Muscle layer of colon (tissue), 2 donors: ENCODE data around the gene DOCK1.

ENCODE experiments used
- H3K27ac ChIP-seq: one replicate; pipeline ENCODE4 v1.7.0; 2013; ENCODE audit warnings: low read depth, mild to moderate bottlenecking, low read length, moderate library complexity
- H3K27me3 ChIP-seq, 2 donors: one replicate each; pipeline ENCODE4 v1.7.0; 2013; ENCODE audit warnings: low read length in 2 of 2, mild to moderate bottlenecking in 2 of 2; ENCODE audit not compliant: insufficient read depth in 2 of 2, control insufficient read depth in 1 of 2
- H3K36me3 ChIP-seq: one replicate; pipeline ENCODE4 v1.7.0; 2013; ENCODE audit warnings: mild to moderate bottlenecking, low read length; ENCODE audit not compliant: insufficient read depth
- H3K4me1 ChIP-seq: one replicate; pipeline ENCODE4 v1.7.0; 2013; ENCODE audit warnings: mild to moderate bottlenecking, low read length; ENCODE audit not compliant: insufficient read depth
- H3K4me3 ChIP-seq, 2 donors: one replicate each; pipeline ENCODE4 v1.7.0; 2013; ENCODE audit warnings: low read length in 2 of 2, low read depth in 1 of 2, mild to moderate bottlenecking in 1 of 2, moderate library complexity in 1 of 2
- H3K9ac ChIP-seq: one replicate; pipeline ENCODE4 v1.7.0; 2013; ENCODE audit warnings: low read length
- H3K9me3 ChIP-seq: one replicate; pipeline ENCODE4 v1.7.0; 2013; ENCODE audit warnings: mild to moderate bottlenecking, low read length
- donor health status: abdominal sarcoma.
- donor health status: Adenocarcinoma of cecum.

The DOCK1 gene

DNA sequence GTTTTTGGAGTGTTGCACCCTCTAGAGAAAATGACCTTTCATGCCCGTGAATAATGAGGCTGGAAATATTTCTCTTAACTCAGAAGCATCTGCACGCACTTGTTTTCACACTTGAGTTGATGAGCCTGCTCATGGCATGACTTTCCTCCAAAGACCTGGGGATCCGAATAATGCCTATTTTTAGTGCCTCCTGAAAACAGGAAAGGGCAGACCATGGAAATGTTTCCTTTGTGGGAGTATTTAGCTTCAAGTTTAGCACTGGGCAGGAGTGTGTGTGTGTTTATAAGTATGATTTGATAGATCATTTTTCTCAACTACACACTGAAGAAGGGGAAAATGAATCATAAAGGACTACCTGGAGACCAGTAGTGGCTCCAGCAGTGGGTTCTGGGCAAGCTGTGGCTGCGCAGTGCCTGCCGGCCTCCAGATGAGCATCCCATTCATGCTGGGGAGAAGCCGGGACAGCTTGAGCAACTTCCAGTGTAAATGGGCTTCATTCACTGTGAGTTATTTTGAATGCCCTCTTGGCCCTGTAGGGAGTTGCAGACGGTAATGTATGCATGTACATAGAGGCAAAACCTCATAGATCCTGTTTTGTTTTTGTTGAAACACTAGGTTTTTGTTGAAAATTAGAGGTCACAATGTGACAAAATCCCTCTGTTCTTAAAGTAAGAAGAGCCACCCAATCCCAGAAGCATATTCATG lies 408.9 kb downstream of the DOCK1 start:
- no peak overlapping the region for H3K4me3 ChIP-seq
- no peaks in the 10 kb centered on the region for H3K4me1 ChIP-seq
- H3K9me3 ChIP-seq, result no peaks in the 10 kb centered on the region
- no peak overlapping the region for H3K27ac ChIP-seq
- no peaks in the 10 kb centered on the region for H3K36me3 ChIP-seq
- H3K27me3 ChIP-seq, result no peaks in the 10 kb centered on the region
- H3K9ac ChIP-seq, result no peak overlapping the region

- Histone ChIP-seq H3K36me3 (no peaks in the 10 kb centered on the region), H3K27me3 (no peaks in the 10 kb centered on the region), H3K9me3 (no peaks in the 10 kb centered on the region), H3K27ac (no peak overlapping the region), H3K4me3 (no peak overlapping the region), H3K9ac (no peak overlapping the region), H3K4me1 (no peaks in the 10 kb centered on the region)
Measured at GRCh38 chr10:127314797-127315196, 409.6 kb downstream of the DOCK1 start.

GRCh38 chr10:127315888-127316287 lies 410.7 kb downstream of the DOCK1 start:
- no peak overlapping the region for H3K27ac ChIP-seq

DNA sequence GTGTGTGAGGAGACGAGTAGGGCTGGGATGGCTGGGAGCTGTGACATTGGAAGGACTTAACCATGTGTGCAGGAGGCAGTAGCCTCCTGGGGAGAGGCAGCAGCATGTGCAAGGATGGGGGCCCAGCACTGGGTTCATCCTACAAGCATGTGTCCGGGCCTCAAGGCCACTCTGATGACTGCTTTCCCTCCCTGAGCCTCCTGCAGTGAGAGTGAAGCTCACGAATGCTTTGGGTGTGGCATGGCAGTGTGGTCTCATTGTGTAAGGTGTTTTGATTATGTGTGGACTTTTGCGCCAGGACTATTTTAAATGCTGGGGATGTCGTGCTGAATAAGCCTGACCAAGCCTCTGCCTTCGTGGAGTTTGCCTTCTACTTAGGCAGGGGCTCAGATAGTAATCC lies 413.2 kb downstream of the DOCK1 start:
- H3K27me3 ChIP-seq, result no peaks in the 10 kb centered on the region

More at GRCh38 chr10:127315888-127316287, 410.7 kb downstream of the DOCK1 start:
- no peaks in the 10 kb centered on the region for H3K4me1 ChIP-seq
- no peaks in the 10 kb centered on the region for H3K9me3 ChIP-seq
- H3K9ac ChIP-seq, result no peak overlapping the region
- no peaks in the 10 kb centered on the region for H3K27me3 ChIP-seq
- H3K36me3 ChIP-seq, result no peaks in the 10 kb centered on the region
- H3K4me3 ChIP-seq, result no peak overlapping the region

GRCh38 chr10:127319271-127319670 lies 414.0 kb downstream of the DOCK1 start:
- Histone ChIP-seq H3K4me3 (no peak overlapping the region), H3K36me3 (no peaks in the 10 kb centered on the region)

More for the DNA sequence above, 413.2 kb downstream of the DOCK1 start:
- H3K27ac ChIP-seq, result no peak overlapping the region
- H3K9ac ChIP-seq, result no peak overlapping the region
- H3K36me3 ChIP-seq, result no peaks in the 10 kb centered on the region
- no peaks in the 10 kb centered on the region for H3K9me3 ChIP-seq
- no peaks in the 10 kb centered on the region for H3K4me1 ChIP-seq
- no peak overlapping the region for H3K4me3 ChIP-seq

GRCh38 chr10:127319691-127320090 lies 414.5 kb downstream of the DOCK1 start:
- H3K9ac ChIP-seq, result no peak overlapping the region
- no peak overlapping the region for H3K27ac ChIP-seq
- no peaks in the 10 kb centered on the region for H3K27me3 ChIP-seq
- no peaks in the 10 kb centered on the region for H3K36me3 ChIP-seq
- H3K4me3 ChIP-seq, result no peak overlapping the region
- H3K9me3 ChIP-seq, result no peaks in the 10 kb centered on the region
- H3K4me1 ChIP-seq, result no peaks in the 10 kb centered on the region

More at GRCh38 chr10:127319271-127319670, 414.0 kb downstream of the DOCK1 start:
- Histone ChIP-seq H3K27me3 (no peaks in the 10 kb centered on the region), H3K27ac (no peak overlapping the region), H3K9me3 (no peaks in the 10 kb centered on the region), H3K9ac (no peak overlapping the region), H3K4me1 (no peaks in the 10 kb centered on the region)

- no peaks in the 10 kb centered on the region for H3K4me1 ChIP-seq
- no peaks in the 10 kb centered on the region for H3K9me3 ChIP-seq
- H3K27me3 ChIP-seq, result no peaks in the 10 kb centered on the region
- H3K27ac ChIP-seq, result no peak overlapping the region
- H3K9ac ChIP-seq, result no peak overlapping the region
- H3K4me3 ChIP-seq, result no peak overlapping the region
- no peaks in the 10 kb centered on the region for H3K36me3 ChIP-seq
Measured at GRCh38 chr10:127320176-127320575, 414.9 kb downstream of the DOCK1 start.

GRCh38 chr10:127322286-127322685 lies 417.1 kb downstream of the DOCK1 start:
- no peak overlapping the region for H3K9ac ChIP-seq
- no peak overlapping the region for H3K27ac ChIP-seq
- H3K9me3 ChIP-seq, result no peaks in the 10 kb centered on the region
- H3K4me1 ChIP-seq, result no peaks in the 10 kb centered on the region
- no peaks in the 10 kb centered on the region for H3K36me3 ChIP-seq
- H3K27me3 ChIP-seq, result no peaks in the 10 kb centered on the region
- no peak overlapping the region for H3K4me3 ChIP-seq

DNA sequence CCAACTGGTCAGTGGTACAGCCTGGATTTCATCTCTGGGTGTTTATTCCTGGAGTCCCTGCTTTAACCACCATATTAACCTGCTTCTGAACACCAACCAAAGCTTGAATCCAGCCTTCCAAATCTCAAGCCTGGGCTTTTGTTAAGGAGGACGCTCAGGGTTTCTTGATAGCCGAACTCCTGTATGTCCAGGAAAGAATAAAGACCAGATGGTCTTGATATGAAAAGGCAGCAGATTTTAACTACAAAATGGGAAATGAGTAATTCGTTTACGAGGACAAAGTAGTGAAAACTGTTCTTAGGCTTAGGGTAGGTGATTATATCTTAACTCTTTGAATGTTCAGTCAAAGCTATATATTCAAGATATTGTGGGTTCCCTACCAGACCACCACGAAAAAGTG lies 420.3 kb downstream of the DOCK1 start:
- no peaks in the 10 kb centered on the region for H3K9me3 ChIP-seq
- H3K27me3 ChIP-seq, result no peaks in the 10 kb centered on the region
- H3K27ac ChIP-seq, result no peak overlapping the region
- no peak overlapping the region for H3K9ac ChIP-seq
- H3K4me3 ChIP-seq, result no peak overlapping the region
- H3K4me1 ChIP-seq, result no peaks in the 10 kb centered on the region
- no peaks in the 10 kb centered on the region for H3K36me3 ChIP-seq

- H3K27me3 ChIP-seq, result no peaks in the 10 kb centered on the region
- no peak overlapping the region for H3K4me3 ChIP-seq
- H3K9me3 ChIP-seq, result no peaks in the 10 kb centered on the region
- H3K36me3 ChIP-seq, result no peaks in the 10 kb centered on the region
- no peak overlapping the region for H3K27ac ChIP-seq
- H3K4me1 ChIP-seq, result no peaks in the 10 kb centered on the region
- no peak overlapping the region for H3K9ac ChIP-seq
Measured at GRCh38 chr10:127326883-127327282, 421.7 kb downstream of the DOCK1 start.

DNA sequence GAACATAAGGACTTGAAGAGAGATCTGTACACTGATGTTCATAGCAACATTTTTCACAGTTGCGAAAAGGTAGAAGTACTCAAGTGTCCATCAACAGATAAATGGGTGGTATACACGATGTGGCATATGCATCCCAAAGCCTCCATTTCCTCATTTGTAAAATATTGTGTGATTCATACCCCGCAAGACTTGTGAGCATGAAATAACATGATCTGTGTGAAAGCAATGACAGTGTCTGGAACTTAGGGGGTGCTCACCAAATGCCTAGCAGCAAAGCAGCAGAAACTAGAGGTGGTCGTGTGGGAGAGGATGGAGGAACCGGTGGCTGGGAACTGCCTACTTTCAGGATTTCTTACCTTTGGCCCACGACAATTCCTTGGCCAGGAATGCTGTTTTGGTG lies 426.5 kb downstream of the DOCK1 start:
- no peaks in the 10 kb centered on the region for H3K4me1 ChIP-seq

GRCh38 chr10:127332631-127333030 lies 427.4 kb downstream of the DOCK1 start:
- H3K4me3 ChIP-seq, result no peak overlapping the region
- no peak overlapping the region for H3K27ac ChIP-seq
- no peaks in the 10 kb centered on the region for H3K36me3 ChIP-seq
- H3K4me1 ChIP-seq, result no peaks in the 10 kb centered on the region
- no peaks in the 10 kb centered on the region for H3K27me3 ChIP-seq
- no peak overlapping the region for H3K9ac ChIP-seq
- no peaks in the 10 kb centered on the region for H3K9me3 ChIP-seq

More for the DNA sequence above, 426.5 kb downstream of the DOCK1 start:
- no peaks in the 10 kb centered on the region for H3K9me3 ChIP-seq
- no peak overlapping the region for H3K4me3 ChIP-seq
- H3K27ac ChIP-seq, result no peak overlapping the region
- no peaks in the 10 kb centered on the region for H3K27me3 ChIP-seq
- H3K9ac ChIP-seq, result no peak overlapping the region
- H3K36me3 ChIP-seq, result no peaks in the 10 kb centered on the region
